Keratinocyte (primary cell): ENCODE data around the gene ARX. TPM values are rescaled to one million over a fixed set of nuclear protein-coding genes. Genes with fewer than 3 reads are reported as not detected.

ENCODE experiments used
- DNase-seq: peaks from one replicate; pipeline ENCODE4 v3.0.0-alpha.2; 2011; ENCODE audit warnings: low read depth, missing footprints, low spot score
- FAIRE-seq: peaks from 2 replicates; lab custom pipeline; 2011; peaks lifted over from hg19 to GRCh38; lab: Jason Lieb, UNC
- H2AFZ ChIP-seq: 2 replicates; pipeline ENCODE4 v1.6.0; 2012; ENCODE audit warnings: low read length, control low read depth, inconsistent platforms; ENCODE audit not compliant: control insufficient read depth
- H3K27ac ChIP-seq: 2 replicates; pipeline ENCODE4 v1.5.1; 2011; ENCODE audit warnings: low read length; ENCODE audit not compliant: control insufficient read depth, insufficient read depth
- H3K27me3 ChIP-seq: 3 replicates; pipeline ENCODE4 v1.6.0; 2011; ENCODE audit warnings: low read length; ENCODE audit not compliant: control insufficient read depth, insufficient read depth; ENCODE audit errors: extremely low read depth
- H3K36me3 ChIP-seq, 2 experiments: 2 replicates in 1 of 2; 3 replicates in 1 of 2; pipeline ENCODE4 v1.5.1; 2011; ENCODE audit warnings: low read length in 2 of 2, mild to moderate bottlenecking in 1 of 2; ENCODE audit not compliant: control insufficient read depth in 2 of 2, insufficient read depth in 2 of 2; ENCODE audit errors: extremely low read depth in 1 of 2
- H3K4me1 ChIP-seq: 3 replicates; pipeline ENCODE4 v1.5.1; 2011; ENCODE audit warnings: low read length; ENCODE audit not compliant: control insufficient read depth, insufficient read depth; ENCODE audit errors: extremely low read depth
- H3K4me2 ChIP-seq: 3 replicates; pipeline ENCODE4 v1.6.0; 2011; ENCODE audit warnings: low read depth, low read length; ENCODE audit not compliant: control insufficient read depth, insufficient read depth; ENCODE audit errors: extremely low read depth
- H3K4me3 ChIP-seq, 3 experiments: fragments of 200-600 bp in 1 of 3; sonication (generic) in 1 of 3; 2 replicates in 2 of 3; 3 replicates in 1 of 3; pipeline ENCODE4 v1.5.1; 2011 to 2016; ENCODE audit warnings: low read length in 3 of 3, mild to moderate bottlenecking in 3 of 3, control low read depth in 2 of 3, inconsistent platforms in 1 of 3, low read depth in 1 of 3, mixed read lengths in 1 of 3, mixed run types in 1 of 3, moderate library complexity in 1 of 3; ENCODE audit not compliant: control insufficient read depth in 2 of 3, insufficient read depth in 2 of 3; ENCODE audit errors: extremely low read depth in 1 of 3
- H3K79me2 ChIP-seq: 2 replicates; pipeline ENCODE4 v1.6.0; 2012; ENCODE audit warnings: low read length; ENCODE audit not compliant: control insufficient read depth, insufficient read depth
- H3K9ac ChIP-seq: 3 replicates; pipeline ENCODE4 v1.6.0; 2011; ENCODE audit warnings: low read length; ENCODE audit not compliant: control insufficient read depth, insufficient read depth; ENCODE audit errors: extremely low read depth
- H3K9me1 ChIP-seq: 3 replicates; pipeline ENCODE4 v1.6.0; 2011; ENCODE audit warnings: low read length; ENCODE audit not compliant: control insufficient read depth, insufficient read depth; ENCODE audit errors: extremely low read depth
- H3K9me3 ChIP-seq: 2 replicates; pipeline ENCODE4 v1.5.1; 2012; ENCODE audit warnings: low read depth, low read length; ENCODE audit not compliant: control insufficient read depth
- H4K20me1 ChIP-seq: 3 replicates; pipeline ENCODE4 v1.6.0; 2011; ENCODE audit warnings: low read length; ENCODE audit not compliant: control insufficient read depth, insufficient read depth; ENCODE audit errors: extremely low read depth
- CTCF ChIP-seq, 3 experiments: IDR thresholded peaks in 1 of 3; conservative IDR thresholded peaks in 1 of 3; optimal IDR thresholded peaks in 1 of 3; 2 replicates in 2 of 3; 3 replicates in 1 of 3; pipeline versions ENCODE3 to v1.5.1; 2011; ENCODE audit warnings: low read length in 3 of 3, mild to moderate bottlenecking in 3 of 3, moderate library complexity in 2 of 3, control low read depth in 1 of 3, inconsistent platforms in 1 of 3; ENCODE audit not compliant: insufficient read depth in 2 of 3; ENCODE audit errors: extremely low read depth in 1 of 3
- EZH2 ChIP-seq: IDR thresholded peaks from one replicate; pipeline ENCODE4 v1.6.1; 2012; ENCODE audit warnings: inconsistent platforms, mild to moderate bottlenecking, low read length, moderate library complexity
- dilution Hi-C: fragments of 300-500 bp; cut with MboI; formaldehyde crosslinking; loops from one replicate; pipeline ENCODE4 v1.7.0; 2020; ENCODE audit warnings: low sequenced_read_pairs; ENCODE audit not compliant: extremely low pct_ligation_motif_present
- polyA plus RNA-seq, 5 experiments: library from polyadenylated mRNA; depleted of rRNA in 3 of 5; stranded (reverse) in 3 of 5; stranded (forward) in 1 of 5; unstranded in 1 of 5; fragments of >200 nt; gene quantifications; 1 replicate in 1 of 5; 2 replicates in 3 of 5; 3 replicates in 1 of 5; pipeline versions ENCODE4 v1.2.1 to v1.2.3, GENCODE V29; 2011 to 2012; ENCODE audit warnings: missing spikeins in 2 of 5, low read depth in 1 of 5, low replicate concordance in 1 of 5

ARX gene
- polyA plus RNA-seq, 1 donor (not counting 4 experiments of a cell fraction or from before 2014, with no cell fraction given) = not detected

- no peak for TF ChIP-seq EZH2
- no peak for TF ChIP-seq CTCF (optimal IDR thresholded peaks at IDR 0.05 in 1 of 3, IDR thresholded peaks at IDR 0.05 in 1 of 3, conservative IDR thresholded peaks at IDR 0.05 in 1 of 3; ENCODE audit: extremely low read depth in 1 of 3, insufficient read depth in 2 of 3, low read length in 3 of 3)
- Histone ChIP-seq H3K27me3 (no peaks in the 10 kb centered on the region), H4K20me1 (no peaks in the 10 kb centered on the region), H3K36me3 (no peaks in the 10 kb centered on the region), H3K9ac (no peak overlapping the region), H3K27ac (no peak overlapping the region), H3K79me2 (no peaks in the 10 kb centered on the region), H3K4me1 (no peaks in the 10 kb centered on the region), H2AFZ (no peak overlapping the region), H3K4me3 (no peak overlapping the region), H3K9me1 (no peaks in the 10 kb centered on the region), H3K4me2 (no peak overlapping the region), H3K9me3 (no peaks in the 10 kb centered on the region)
- FAIRE-seq = no peak
- dilution Hi-C loops = no loop called here
- DNase-seq = no peak
These were observed 50.4 kb downstream of the ARX start for GRCh38 chrX:24965372-24965771.

DNA sequence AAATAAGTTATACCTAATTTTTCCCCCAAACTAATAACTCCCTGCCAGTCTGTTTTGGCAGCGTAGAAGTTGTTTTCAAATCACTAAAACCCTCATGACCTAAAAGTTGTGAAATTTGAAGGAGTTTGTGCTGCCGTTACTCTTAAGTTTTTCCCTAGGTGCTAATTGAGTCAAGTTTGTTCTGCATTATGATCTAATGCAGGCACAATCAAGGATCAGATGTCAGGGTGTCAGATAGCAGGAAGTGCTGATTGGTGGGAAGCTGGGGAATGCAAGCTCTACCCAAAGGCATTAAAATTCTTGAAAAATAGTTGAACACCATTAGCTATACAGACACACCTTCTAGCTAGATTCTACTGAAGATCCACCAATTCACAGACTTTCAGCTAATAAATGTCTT lies 51.9 kb downstream of the ARX start:
- dilution Hi-C loops = no loop called here
- no peaks in the 10 kb centered on the region for H3K36me3 ChIP-seq
- no peak overlapping the region for H2AFZ ChIP-seq
- H3K4me2 ChIP-seq = no peak overlapping the region
- no peaks in the 10 kb centered on the region for H3K9me1 ChIP-seq
- H3K27ac ChIP-seq = no peak overlapping the region
- H3K79me2 ChIP-seq = no peaks in the 10 kb centered on the region
- no peak for TF ChIP-seq CTCF (optimal IDR thresholded peaks at IDR 0.05 in 1 of 3, IDR thresholded peaks at IDR 0.05 in 1 of 3, conservative IDR thresholded peaks at IDR 0.05 in 1 of 3; ENCODE audit: extremely low read depth in 1 of 3, insufficient read depth in 2 of 3, low read length in 3 of 3)
- no peak for TF ChIP-seq EZH2
- no peak overlapping the region for H3K4me3 ChIP-seq
- H3K27me3 ChIP-seq = no peaks in the 10 kb centered on the region
- H4K20me1 ChIP-seq = no peaks in the 10 kb centered on the region
- H3K9me3 ChIP-seq = no peaks in the 10 kb centered on the region
- DNase-seq = no peak
- H3K4me1 ChIP-seq = no peaks in the 10 kb centered on the region
- FAIRE-seq = no peak
- no peak overlapping the region for H3K9ac ChIP-seq
